Progenitor cell of endocrine pancreas (in vitro differentiated cells): ENCODE results near the gene GAPDHS. TPM values are rescaled to one million over a fixed set of nuclear protein-coding genes. Genes with fewer than 3 reads are reported as not detected.
A peak's percentile ranks its signal among the peaks of the same experiment; 100 is the strongest.

ENCODE experiments used
- DNase-seq: peaks from one replicate; pipeline ENCODE4 v3.0.0; 2021; ENCODE audit warnings: low spot score; ENCODE audit not compliant: unreplicated experiment
- H3K27ac Mint-ChIP-seq: 2 replicates; pipeline ENCODE4 v1.8.0; 2021; ENCODE audit warnings: mild to moderate bottlenecking, moderate library complexity, mixed read lengths
- H3K27me3 Mint-ChIP-seq: 2 replicates; pipeline ENCODE4 v1.8.0; 2021; ENCODE audit warnings: mixed read lengths
- H3K36me3 Mint-ChIP-seq: 2 replicates; pipeline ENCODE4 v1.8.0; 2022; ENCODE audit warnings: mixed read lengths; ENCODE audit not compliant: insufficient read depth
- H3K4me1 Mint-ChIP-seq: 2 replicates; pipeline ENCODE4 v1.8.0; 2021; ENCODE audit warnings: low read depth, mixed read lengths
- H3K4me3 Mint-ChIP-seq: 2 replicates; pipeline ENCODE4 v1.8.0; 2021; ENCODE audit warnings: low read depth, mild to moderate bottlenecking, moderate library complexity, mixed read lengths
- H3K9me3 Mint-ChIP-seq: 2 replicates; pipeline ENCODE4 v1.8.0; 2021; ENCODE audit warnings: low read depth, mixed read lengths
- CTCF ChIP-seq: fragments of 200-600 bp; sonication (generic); IDR thresholded peaks from one replicate; pipeline ENCODE4 v1.5.0; 2021; ENCODE audit warnings: antibody characterized with exemption, mild to moderate bottlenecking; ENCODE audit not compliant: unreplicated experiment
- total RNA-seq: library from RNA; stranded (reverse); gene quantifications from 2 replicates; pipeline ENCODE4 v1.2.1, GENCODE V29; 2021

GAPDHS gene
- total RNA-seq, 1 donor from 2014 or later, result not detected

GRCh38 chr19:35539850-35540249 lies 6.6 kb downstream of the GAPDHS start:
- Mint-ChIP-seq H3K4me1 (peaks cover 7% of the 10 kb centered on the region), H3K9me3 (no peaks in the 10 kb centered on the region), H3K27me3 (no peaks in the 10 kb centered on the region), H3K36me3 (peaks cover 2% of the 10 kb centered on the region), H3K4me3 (no peak overlapping the region), H3K27ac (no peak overlapping the region)
- no peak for DNase-seq
- no peak for TF ChIP-seq CTCF

GRCh38 chr19:35540356-35540927 lies 7.2 kb downstream of the GAPDHS start:
- Mint-ChIP-seq H3K9me3 (no peaks in the 10 kb centered on the region), H3K27me3 (no peaks in the 10 kb centered on the region), H3K4me3 (no peak overlapping the region), H3K36me3 (peaks cover 2% of the 10 kb centered on the region), H3K27ac (no peak overlapping the region), H3K4me1 (peaks cover 7% of the 10 kb centered on the region)
- DNase-seq, result no peak
- TF ChIP-seq CTCF, result no peak

- Mint-ChIP-seq H3K36me3 (peaks cover 2% of the 10 kb centered on the region), H3K4me3 (no peak overlapping the region), H3K4me1 (peaks cover 14% of the 10 kb centered on the region), H3K27ac (no peak overlapping the region), H3K27me3 (no peaks in the 10 kb centered on the region), H3K9me3 (no peaks in the 10 kb centered on the region)
- DNase-seq, result no peak
- TF ChIP-seq CTCF, result no peak
These were observed 9.0 kb downstream of the GAPDHS start for GRCh38 chr19:35542209-35542608.

GRCh38 chr19:35543280-35544109 lies 10.2 kb downstream of the GAPDHS start:
- Mint-ChIP-seq H3K4me3 (peak overlapping the region; percentile 96), H3K9me3 (no peaks in the 10 kb centered on the region), H3K36me3 (peaks cover 2% of the 10 kb centered on the region), H3K27me3 (no peaks in the 10 kb centered on the region), H3K4me1 (peaks cover 14% of the 10 kb centered on the region), H3K27ac (no peak overlapping the region)
- TF ChIP-seq CTCF, result no peak
- DNase-seq, result no peak

GRCh38 chr19:35544110-35544802 lies 11.0 kb downstream of the GAPDHS start:
- TF ChIP-seq CTCF, result no peak
- Mint-ChIP-seq H3K4me3 (peak overlapping the region; percentile 96), H3K9me3 (no peaks in the 10 kb centered on the region), H3K27ac (peak overlapping the region; percentile 83), H3K36me3 (peaks cover 4% of the 10 kb centered on the region), H3K27me3 (no peaks in the 10 kb centered on the region), H3K4me1 (peaks cover 14% of the 10 kb centered on the region)
- DNase-seq, result no peak
